GM23338 (cell line): ENCODE measurements around the gene DNAJC13. TPM values are rescaled to one million over a fixed set of nuclear protein-coding genes. Genes with fewer than 3 reads are reported as not detected.

Experiments
- ATAC-seq: fragments of 200-7000 bp; cut with Tn5 transposase; 3 replicates; pipeline ENCODE4 v1.9.1; 2020
- DNase-seq: peaks from one replicate; pipeline ENCODE4 v3.0.0-alpha.2; 2015; ENCODE audit warnings: low spot score
- H2AFZ ChIP-seq: fragments of 200-600 bp; sonication (generic); 2 replicates; pipeline ENCODE4 v1.8.0; 2016; ENCODE audit warnings: antibody characterized with exemption, mild to moderate bottlenecking, moderate library complexity
- H3F3A ChIP-seq: fragments of 200-600 bp; sonication (generic); replicated peaks from 2 replicates; pipeline ENCODE4 v1.8.0; 2017; ENCODE audit warnings: antibody characterized with exemption, mixed run types, low read depth
- H3K27ac ChIP-seq: fragments of 200-600 bp; sonication (generic); 2 replicates; pipeline ENCODE4 v1.6.1; 2016; ENCODE audit warnings: low read depth
- H3K27me3 ChIP-seq: fragments of 200-600 bp; sonication (generic); 2 replicates; pipeline ENCODE4 v1.8.0; 2016; ENCODE audit warnings: mild to moderate bottlenecking, mixed run types, moderate library complexity; ENCODE audit not compliant: insufficient read depth
- H3K36me3 ChIP-seq: fragments of 200-600 bp; sonication (generic); 2 replicates; pipeline ENCODE4 v1.8.0; 2016; ENCODE audit warnings: mild to moderate bottlenecking; ENCODE audit not compliant: insufficient read depth
- H3K4me1 ChIP-seq: fragments of 200-600 bp; sonication (generic); 2 replicates; pipeline ENCODE4 v1.8.0; 2016; ENCODE audit warnings: mild to moderate bottlenecking, moderate library complexity; ENCODE audit not compliant: insufficient read depth
- H3K4me2 ChIP-seq: fragments of 200-600 bp; sonication (generic); 2 replicates; pipeline ENCODE4 v1.7.1; 2017; ENCODE audit warnings: mixed run types
- H3K4me3 ChIP-seq: fragments of 200-600 bp; sonication (generic); 2 replicates; pipeline ENCODE4 v1.6.1; 2016; ENCODE audit warnings: mixed run types
- H3K79me2 ChIP-seq: fragments of 200-600 bp; sonication (generic); replicated peaks from 2 replicates; pipeline ENCODE4 v1.8.0; 2017; ENCODE audit warnings: mild to moderate bottlenecking; ENCODE audit not compliant: insufficient read depth
- H3K9me2 ChIP-seq: fragments of 200-600 bp; sonication (generic); 2 replicates; pipeline ENCODE4 v1.8.0; 2017; ENCODE audit not compliant: insufficient read depth
- H4K20me1 ChIP-seq: fragments of 200-600 bp; sonication (generic); replicated peaks from 2 replicates; pipeline ENCODE4 v1.8.0; 2017; ENCODE audit warnings: mild to moderate bottlenecking; ENCODE audit not compliant: insufficient read depth
- H3K27ac Mint-ChIP-seq: 2 replicates; pipeline ENCODE4 v1.8.0; 2020; ENCODE audit warnings: inconsistent platforms, mild to moderate bottlenecking, moderate library complexity, mixed read lengths
- H3K27me3 Mint-ChIP-seq: 3 replicates; pipeline ENCODE4 v1.8.0; 2022; ENCODE audit warnings: low read depth, mild to moderate bottlenecking, moderate library complexity, mixed read lengths, inconsistent platforms; ENCODE audit not compliant: insufficient read depth, poor library complexity
- H3K36me3 Mint-ChIP-seq: 3 replicates; pipeline ENCODE4 v1.8.0; 2021; ENCODE audit warnings: low read depth, mild to moderate bottlenecking, inconsistent platforms, moderate library complexity, mixed read lengths
- H3K4me1 Mint-ChIP-seq: 3 replicates; pipeline ENCODE4 v1.8.0; 2020; ENCODE audit warnings: mild to moderate bottlenecking, inconsistent platforms, mixed read lengths
- H3K4me3 Mint-ChIP-seq: 3 replicates; pipeline ENCODE4 v1.8.0; 2021; ENCODE audit warnings: moderate library complexity, mild to moderate bottlenecking, inconsistent platforms, mixed read lengths
- H3K9me3 Mint-ChIP-seq: 3 replicates; pipeline ENCODE4 v1.8.0; 2020; ENCODE audit warnings: moderate library complexity, mild to moderate bottlenecking, inconsistent platforms, mixed read lengths
- CREB1 ChIP-seq: fragments of 250-450 bp; sonication (Bioruptor Pico); IDR thresholded peaks from 2 replicates; pipeline ENCODE4 v1.5.0; 2020; ENCODE audit warnings: low read depth, mild to moderate bottlenecking, moderate library complexity
- CTCF ChIP-seq, 2 experiments: fragments of 200-600 bp in 1 of 2; sonication (generic) in 1 of 2; conservative IDR thresholded peaks; 2 replicates each; pipeline versions ENCODE4 v1.5.1 to v1.6.1; 2016 to 2017; ENCODE audit warnings: antibody characterized with exemption in 2 of 2, low read depth in 2 of 2, mild to moderate bottlenecking in 2 of 2, moderate library complexity in 1 of 2
- ETS1 ChIP-seq: IDR thresholded peaks from 2 replicates; pipeline ENCODE4 v1.6.1; 2016; ENCODE audit warnings: antibody characterized with exemption
- EZH2 ChIP-seq: fragments of 200-600 bp; sonication (generic); IDR thresholded peaks from one replicate; pipeline ENCODE4 v1.8.0; 2017; ENCODE audit warnings: antibody characterized with exemption, mild to moderate bottlenecking, low read depth; ENCODE audit not compliant: unreplicated experiment
- JUNB ChIP-seq: IDR thresholded peaks from one replicate; pipeline ENCODE4 v1.6.1; 2016; ENCODE audit warnings: antibody characterized with exemption; ENCODE audit not compliant: unreplicated experiment
- NANOG ChIP-seq: IDR thresholded peaks from 2 replicates; pipeline ENCODE4 v1.6.1; 2016; ENCODE audit warnings: antibody characterized with exemption, borderline replicate concordance
- REST ChIP-seq: IDR thresholded peaks from one replicate; pipeline ENCODE4 v1.6.1; 2018; ENCODE audit warnings: antibody characterized with exemption; ENCODE audit not compliant: unreplicated experiment
- STAT1 ChIP-seq: IDR thresholded peaks from one replicate; pipeline ENCODE4 v1.6.1; 2016; ENCODE audit warnings: antibody characterized with exemption; ENCODE audit not compliant: unreplicated experiment
- ZNF331 ChIP-seq: fragments of 250-450 bp; sonication (Bioruptor Pico); IDR thresholded peaks from 2 replicates; pipeline ENCODE4 v1.5.0; 2020; ENCODE audit warnings: low read depth, mild to moderate bottlenecking, moderate library complexity
- ZNF462 ChIP-seq: fragments of 250-450 bp; sonication (Bioruptor Pico); IDR thresholded peaks from 2 replicates; pipeline ENCODE4 v1.5.0; 2020; ENCODE audit warnings: mild to moderate bottlenecking, moderate library complexity
- polyA plus RNA-seq: library from polyadenylated mRNA; unstranded; fragments of >200 nt; fragmentation: Nextera tagmentation; extraction: Ambion mirVana; gene quantifications from 2 replicates; pipeline ENCODE4 v1.2.1, GENCODE V29; 2016
- total RNA-seq: library from RNA; depleted of rRNA; stranded (reverse); fragments of >200 nt; shearing (Covaris generic); gene quantifications from 2 replicates; pipeline ENCODE4 v1.2.3, GENCODE V29; 2014

The DNAJC13 gene
- total and polyA plus RNA-seq, 2 experiments from 2014 or later: 8.3 to 33.6 TPM

- ATAC-seq (no peak), DNase-seq (no peak)
- TF ChIP-seq REST (no peak), NANOG (no peak), ZNF331 (no peak), JUNB (no peak), CREB1 (no peak), STAT1 (no peak), EZH2 (no peak), ZNF462 (CRISPR knock-in tag) (no peak), CTCF (conservative IDR thresholded peaks at IDR 0.05; ENCODE audit: low read depth in 2 of 2) (no peak), ETS1 (no peak)
- Histone ChIP-seq H2AFZ (no peak overlapping the region), H3K27me3 (no peaks in the 10 kb centered on the region), H3K4me1 (no peaks in the 10 kb centered on the region), H4K20me1 (no peaks in the 10 kb centered on the region), H3K9me2 (no peaks in the 10 kb centered on the region), H3K4me2 (no peak overlapping the region), H3K4me3 (no peak overlapping the region), H3F3A (no peaks in the 10 kb centered on the region), H3K79me2 (no peaks in the 10 kb centered on the region), H3K27ac (no peak overlapping the region), H3K36me3 (no peaks in the 10 kb centered on the region)
- H3K27ac Mint-ChIP-seq: no peak overlapping the region
- peaks cover 22% of the 10 kb centered on the region for H3K36me3 Mint-ChIP-seq
- H3K9me3 Mint-ChIP-seq: no peaks in the 10 kb centered on the region
- peaks cover 4% of the 10 kb centered on the region for H3K27me3 Mint-ChIP-seq
- no peak overlapping the region for H3K4me3 Mint-ChIP-seq
- peaks cover 8% of the 10 kb centered on the region; the same call in 2 of the 3 replicates for H3K4me1 Mint-ChIP-seq
Measured at GRCh38 chr3:132538072-132538471, 120.8 kb downstream of the DNAJC13 start.
